ENCODE results near the gene CCR7.

Gene CCR7

GRCh38 chr17:40561871-40562611, 3.2 kb downstream of the CCR7 start:
- DNase-seq: no peak

- DNase-seq: no peak
Observed at GRCh38 chr17:40561294-40561870, 3.9 kb downstream of the CCR7 start.

GRCh38 chr17:40560592-40561293, 4.5 kb downstream of the CCR7 start:
- DNase-seq: no peak

GRCh38 chr17:40559954-40560591, 5.2 kb downstream of the CCR7 start:
- DNase-seq: peak; percentile 87

- DNase-seq: no peak
Observed at GRCh38 chr17:40559564-40559916, 5.7 kb downstream of the CCR7 start.

- no peak for DNase-seq
Observed at GRCh38 chr17:40558890-40559563, 6.2 kb downstream of the CCR7 start.

- DNase-seq: no peak
Observed at GRCh38 chr17:40558300-40558889, 6.9 kb downstream of the CCR7 start.

GRCh38 chr17:40557531-40558299, 7.6 kb downstream of the CCR7 start:
- no peak for DNase-seq

- DNase-seq: peak; percentile 25
Observed at GRCh38 chr17:40556884-40557414, 8.3 kb downstream of the CCR7 start.

- no peak for DNase-seq
Observed at GRCh38 chr17:40556198-40556661, 9.0 kb downstream of the CCR7 start.

GRCh38 chr17:40555296-40556190, 9.7 kb downstream of the CCR7 start:
- DNase-seq: no peak

- DNase-seq: no peak
Observed at GRCh38 chr17:40554646-40555295, 10.5 kb downstream of the CCR7 start.

GRCh38 chr17:40553694-40554534, 11.4 kb downstream of the CCR7 start:
- DNase-seq: peak; percentile 80

- peak; percentile 57 for DNase-seq
Observed at GRCh38 chr17:40552806-40553693, 12.2 kb downstream of the CCR7 start.

- peak; percentile 99 for DNase-seq
Observed at GRCh38 chr17:40551879-40552768, 13.1 kb downstream of the CCR7 start.
